ENCODE results near the gene JCAD. TPM values are rescaled to one million over a fixed set of nuclear protein-coding genes. Genes with fewer than 3 reads are reported as not detected.

The JCAD gene
- total RNA-seq, 1 experiment from 2014 or later: 40.7 TPM

DNA sequence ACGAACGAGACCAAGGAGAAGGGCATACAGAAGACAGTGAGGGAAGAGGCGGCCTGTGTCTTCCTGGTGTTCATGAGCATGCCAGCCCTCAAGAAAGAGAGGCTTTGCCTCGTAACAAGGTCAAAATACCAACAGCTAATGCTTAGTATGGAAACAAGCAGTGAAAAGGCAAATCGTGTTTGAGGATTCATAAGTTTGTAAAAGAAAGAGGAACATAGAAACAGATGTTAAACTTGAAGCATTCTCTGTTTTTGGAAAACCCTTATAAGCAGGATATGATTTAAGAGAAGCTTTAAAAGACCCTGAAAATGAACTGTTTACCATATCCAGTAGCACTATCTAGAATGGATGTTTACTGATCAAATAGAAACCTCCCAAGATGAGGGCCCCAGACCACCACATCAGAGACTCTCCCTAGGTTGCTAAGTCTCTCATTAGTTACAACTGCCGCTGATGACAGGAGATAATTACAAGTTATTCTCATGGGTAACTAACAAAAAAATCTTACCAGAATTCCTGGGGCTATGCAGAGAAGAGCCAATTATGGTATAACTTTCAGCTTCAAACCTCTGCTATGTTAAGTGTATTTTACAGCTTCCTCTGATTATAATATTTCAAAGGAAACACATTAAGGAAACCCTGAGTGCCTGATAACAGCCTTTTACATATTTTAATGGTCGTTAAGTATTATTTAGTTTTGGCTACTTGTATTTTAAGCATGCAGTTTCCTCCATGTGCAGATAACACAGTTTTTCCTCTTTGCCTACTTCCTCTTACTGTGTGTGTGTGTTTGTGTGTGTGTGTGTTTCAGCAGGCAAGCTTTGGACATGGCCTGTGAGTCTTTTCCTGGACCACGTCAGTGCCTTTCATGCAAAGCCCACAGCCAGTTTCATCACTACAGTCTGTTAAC lies 17.9 kb downstream of the JCAD start:
- POLR2A ChIA-PET: no interaction called here
- no peak overlapping the region for H3K27ac ChIP-seq (ENCODE audit: low read length)
- CTCF ChIA-PET: no interaction called here
- intact Hi-C loops (cut with micrococcal nuclease; ENCODE audit: unreplicated experiment) (no loop called here), in situ Hi-C loops (cut with HindIII; ENCODE audit: low pct_unique_long_range_greater_than_20kb, low sequenced_read_pairs) (no loop called here)
- no peak overlapping the region for H3K4me3 ChIP-seq (ENCODE audit: low read depth in 2 of 2, low read length in 2 of 2)
- H3K36me3 ChIP-seq (ENCODE audit: control insufficient read depth, insufficient read depth, low read length): no peaks in the 10 kb centered on the region
- ATAC-seq (no peak), DNase-seq (ENCODE audit: low read depth, low spot score) (no peak)
- TF ChIP-seq, protein P1, sequence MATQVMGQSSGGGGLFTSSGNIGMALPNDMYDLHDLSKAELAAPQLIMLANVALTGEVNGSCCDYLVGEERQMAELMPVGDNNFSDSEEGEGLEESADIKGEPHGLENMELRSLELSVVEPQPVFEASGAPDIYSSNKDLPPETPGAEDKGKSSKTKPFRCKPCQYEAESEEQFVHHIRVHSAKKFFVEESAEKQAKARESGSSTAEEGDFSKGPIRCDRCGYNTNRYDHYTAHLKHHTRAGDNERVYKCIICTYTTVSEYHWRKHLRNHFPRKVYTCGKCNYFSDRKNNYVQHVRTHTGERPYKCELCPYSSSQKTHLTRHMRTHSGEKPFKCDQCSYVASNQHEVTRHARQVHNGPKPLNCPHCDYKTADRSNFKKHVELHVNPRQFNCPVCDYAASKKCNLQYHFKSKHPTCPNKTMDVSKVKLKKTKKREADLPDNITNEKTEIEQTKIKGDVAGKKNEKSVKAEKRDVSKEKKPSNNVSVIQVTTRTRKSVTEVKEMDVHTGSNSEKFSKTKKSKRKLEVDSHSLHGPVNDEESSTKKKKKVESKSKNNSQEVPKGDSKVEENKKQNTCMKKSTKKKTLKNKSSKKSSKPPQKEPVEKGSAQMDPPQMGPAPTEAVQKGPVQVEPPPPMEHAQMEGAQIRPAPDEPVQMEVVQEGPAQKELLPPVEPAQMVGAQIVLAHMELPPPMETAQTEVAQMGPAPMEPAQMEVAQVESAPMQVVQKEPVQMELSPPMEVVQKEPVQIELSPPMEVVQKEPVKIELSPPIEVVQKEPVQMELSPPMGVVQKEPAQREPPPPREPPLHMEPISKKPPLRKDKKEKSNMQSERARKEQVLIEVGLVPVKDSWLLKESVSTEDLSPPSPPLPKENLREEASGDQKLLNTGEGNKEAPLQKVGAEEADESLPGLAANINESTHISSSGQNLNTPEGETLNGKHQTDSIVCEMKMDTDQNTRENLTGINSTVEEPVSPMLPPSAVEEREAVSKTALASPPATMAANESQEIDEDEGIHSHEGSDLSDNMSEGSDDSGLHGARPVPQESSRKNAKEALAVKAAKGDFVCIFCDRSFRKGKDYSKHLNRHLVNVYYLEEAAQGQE (IDR thresholded peaks at IDR 0.05; ENCODE audit: insufficient read depth in 1 of 2, low read depth in 2 of 2, low read length in 1 of 2): no peak
- no peak for TF ChIP-seq SIN3A (IDR thresholded peaks at IDR 0.05; ENCODE audit: borderline replicate concordance, insufficient read depth, low read depth, low read length)
- TF ChIP-seq POLR2AphosphoS5 (IDR thresholded peaks at IDR 0.05; ENCODE audit: low read depth, low read length): no peak
- TF ChIP-seq, protein P2, sequence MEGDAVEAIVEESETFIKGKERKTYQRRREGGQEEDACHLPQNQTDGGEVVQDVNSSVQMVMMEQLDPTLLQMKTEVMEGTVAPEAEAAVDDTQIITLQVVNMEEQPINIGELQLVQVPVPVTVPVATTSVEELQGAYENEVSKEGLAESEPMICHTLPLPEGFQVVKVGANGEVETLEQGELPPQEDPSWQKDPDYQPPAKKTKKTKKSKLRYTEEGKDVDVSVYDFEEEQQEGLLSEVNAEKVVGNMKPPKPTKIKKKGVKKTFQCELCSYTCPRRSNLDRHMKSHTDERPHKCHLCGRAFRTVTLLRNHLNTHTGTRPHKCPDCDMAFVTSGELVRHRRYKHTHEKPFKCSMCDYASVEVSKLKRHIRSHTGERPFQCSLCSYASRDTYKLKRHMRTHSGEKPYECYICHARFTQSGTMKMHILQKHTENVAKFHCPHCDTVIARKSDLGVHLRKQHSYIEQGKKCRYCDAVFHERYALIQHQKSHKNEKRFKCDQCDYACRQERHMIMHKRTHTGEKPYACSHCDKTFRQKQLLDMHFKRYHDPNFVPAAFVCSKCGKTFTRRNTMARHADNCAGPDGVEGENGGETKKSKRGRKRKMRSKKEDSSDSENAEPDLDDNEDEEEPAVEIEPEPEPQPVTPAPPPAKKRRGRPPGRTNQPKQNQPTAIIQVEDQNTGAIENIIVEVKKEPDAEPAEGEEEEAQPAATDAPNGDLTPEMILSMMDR (IDR thresholded peaks at IDR 0.05): no peak
- no peak for TF ChIP-seq TCF7L2 (IDR thresholded peaks at IDR 0.05; ENCODE audit: low read depth, low read length)
- H3K9me3 ChIP-seq (ENCODE audit: control insufficient read depth, insufficient read depth, low read depth, low read length): no peaks in the 10 kb centered on the region
- no peaks in the 10 kb centered on the region for H3K27me3 ChIP-seq (ENCODE audit: control insufficient read depth, insufficient read depth, low read length)
- no peaks in the 10 kb centered on the region for H3K4me1 ChIP-seq (ENCODE audit: control insufficient read depth, insufficient read depth, low read length)
- BruUV-seq (replicated peaks): no TSS peak

DNA sequence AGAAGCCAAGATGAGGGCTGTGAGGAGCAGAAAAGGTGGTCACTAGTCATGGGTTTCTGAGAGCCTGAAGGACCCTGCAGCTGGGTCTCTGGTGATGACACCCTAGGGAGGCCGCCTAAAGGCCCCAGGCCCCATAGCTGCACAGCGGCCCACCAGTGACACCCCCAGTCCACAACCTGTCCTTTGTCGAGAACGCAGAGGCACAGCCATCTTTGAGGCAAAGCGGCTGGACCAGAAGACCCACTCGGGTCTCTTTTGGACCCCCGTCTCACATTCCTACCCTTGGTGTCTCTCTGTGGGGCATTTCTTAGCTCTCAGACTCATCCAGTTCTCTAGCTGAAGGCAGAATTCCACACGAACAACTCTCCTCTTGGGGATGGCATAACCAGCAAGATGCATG lies 18.8 kb downstream of the JCAD start:
- H3K4me1 ChIP-seq (ENCODE audit: control insufficient read depth, insufficient read depth, low read length): no peaks in the 10 kb centered on the region
- intact Hi-C loops (cut with micrococcal nuclease; ENCODE audit: unreplicated experiment) (no loop called here), in situ Hi-C loops (cut with HindIII; ENCODE audit: low pct_unique_long_range_greater_than_20kb, low sequenced_read_pairs) (no loop called here)
- CTCF ChIA-PET: no interaction called here
- no peak for DNase-seq (ENCODE audit: low read depth, low spot score)
- no peaks in the 10 kb centered on the region for H3K36me3 ChIP-seq (ENCODE audit: control insufficient read depth, insufficient read depth, low read length)
- TF ChIP-seq TCF7L2 (IDR thresholded peaks at IDR 0.05; ENCODE audit: low read depth, low read length) (no peak), SIN3A (IDR thresholded peaks at IDR 0.05; ENCODE audit: borderline replicate concordance, insufficient read depth, low read depth, low read length) (no peak), POLR2AphosphoS5 (IDR thresholded peaks at IDR 0.05; ENCODE audit: low read depth, low read length) (no peak)
- TF ChIP-seq, protein P2 (IDR thresholded peaks at IDR 0.05): no peak
- TF ChIP-seq, protein P1 (IDR thresholded peaks at IDR 0.05; ENCODE audit: insufficient read depth in 1 of 2, low read depth in 2 of 2, low read length in 1 of 2): no peak
- no TSS peak for BruUV-seq (replicated peaks)
- H3K27me3 ChIP-seq (ENCODE audit: control insufficient read depth, insufficient read depth, low read length): no peaks in the 10 kb centered on the region
- H3K9me3 ChIP-seq (ENCODE audit: control insufficient read depth, insufficient read depth, low read depth, low read length): no peaks in the 10 kb centered on the region
- H3K4me3 ChIP-seq (ENCODE audit: low read depth in 2 of 2, low read length in 2 of 2): no peak overlapping the region
- POLR2A ChIA-PET: no interaction called here
- no peak for ATAC-seq
- no peak overlapping the region for H3K27ac ChIP-seq (ENCODE audit: low read length)

All from Panc1 (cell line).